Measurements from ENCODE around the gene PDGFRA. TPM values are rescaled to one million over a fixed set of nuclear protein-coding genes. Genes with fewer than 3 reads are reported as not detected.

Gene PDGFRA
- total and polyA plus RNA-seq, 2 donors (not counting 1 experiment from before 2014, with no cell fraction given), result 284 to 363 TPM

DNA sequence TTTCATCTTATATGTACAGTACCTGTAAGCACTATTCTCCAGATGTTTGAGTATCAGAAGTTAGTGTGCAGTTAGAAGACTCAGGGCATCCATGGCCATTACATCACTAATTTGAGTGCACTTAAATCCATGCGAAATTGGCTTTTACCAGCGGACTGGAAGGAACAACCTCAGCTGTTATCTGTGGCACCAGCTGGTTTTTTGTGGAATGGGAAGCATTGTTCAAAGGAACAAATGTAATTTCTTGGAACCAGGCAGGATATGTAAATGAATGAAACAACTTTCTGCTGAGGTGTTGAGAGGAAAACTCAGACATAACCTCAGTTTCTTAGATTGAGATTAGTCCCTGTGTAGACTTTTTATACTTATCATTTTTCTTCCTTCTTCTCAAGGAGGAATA lies 60.2 kb downstream of the PDGFRA start:
- no peak overlapping the region for H3K27ac ChIP-seq (ENCODE audit: insufficient read depth, low read length)
- no peaks in the 10 kb centered on the region for H4K20me1 ChIP-seq (ENCODE audit: control insufficient read depth, extremely low read depth, insufficient read depth, low read length)
- H3K9me3 ChIP-seq (ENCODE audit: control insufficient read depth, insufficient read depth, low read depth, low read length), result no peaks in the 10 kb centered on the region
- H3K27me3 ChIP-seq (ENCODE audit: control insufficient read depth, insufficient read depth, low read length), result no peaks in the 10 kb centered on the region
- H3K79me2 ChIP-seq (ENCODE audit: control insufficient read depth, insufficient read depth, low read length), result peaks cover 6% of the 10 kb centered on the region
- peaks cover 39% of the 10 kb centered on the region for H3K36me3 ChIP-seq (ENCODE audit: control insufficient read depth, insufficient read depth, low read length)
- no peak overlapping the region for H3K9ac ChIP-seq (ENCODE audit: insufficient read depth, low read length)
- H3K4me1 ChIP-seq (ENCODE audit: control insufficient read depth, extremely low read depth, insufficient read depth, low read length), result no peaks in the 10 kb centered on the region
- DNase-seq (ENCODE audit: low read depth in 2 of 2), result no peak
- TF ChIP-seq, protein P1, sequence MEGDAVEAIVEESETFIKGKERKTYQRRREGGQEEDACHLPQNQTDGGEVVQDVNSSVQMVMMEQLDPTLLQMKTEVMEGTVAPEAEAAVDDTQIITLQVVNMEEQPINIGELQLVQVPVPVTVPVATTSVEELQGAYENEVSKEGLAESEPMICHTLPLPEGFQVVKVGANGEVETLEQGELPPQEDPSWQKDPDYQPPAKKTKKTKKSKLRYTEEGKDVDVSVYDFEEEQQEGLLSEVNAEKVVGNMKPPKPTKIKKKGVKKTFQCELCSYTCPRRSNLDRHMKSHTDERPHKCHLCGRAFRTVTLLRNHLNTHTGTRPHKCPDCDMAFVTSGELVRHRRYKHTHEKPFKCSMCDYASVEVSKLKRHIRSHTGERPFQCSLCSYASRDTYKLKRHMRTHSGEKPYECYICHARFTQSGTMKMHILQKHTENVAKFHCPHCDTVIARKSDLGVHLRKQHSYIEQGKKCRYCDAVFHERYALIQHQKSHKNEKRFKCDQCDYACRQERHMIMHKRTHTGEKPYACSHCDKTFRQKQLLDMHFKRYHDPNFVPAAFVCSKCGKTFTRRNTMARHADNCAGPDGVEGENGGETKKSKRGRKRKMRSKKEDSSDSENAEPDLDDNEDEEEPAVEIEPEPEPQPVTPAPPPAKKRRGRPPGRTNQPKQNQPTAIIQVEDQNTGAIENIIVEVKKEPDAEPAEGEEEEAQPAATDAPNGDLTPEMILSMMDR (conservative IDR thresholded peaks at IDR 0.05 in 1 of 2, IDR thresholded peaks at IDR 0.05 in 1 of 2; ENCODE audit: low read depth in 1 of 2, low read length in 2 of 2), result no peak
- TF ChIP-seq EZH2 (IDR thresholded peaks at IDR 0.05; ENCODE audit: low read length, missing control alignments), result no peak
- H2AFZ ChIP-seq (ENCODE audit: low read length), result no peak overlapping the region
- no peak overlapping the region for H3K4me2 ChIP-seq (ENCODE audit: extremely low read depth, insufficient read depth, low read length)
- H3K4me3 ChIP-seq (replicated peaks in 1 of 4; ENCODE audit: control extremely low read depth in 1 of 4, insufficient read depth in 1 of 4, low read depth in 3 of 4, low read length in 4 of 4), result no peak overlapping the region

DNA sequence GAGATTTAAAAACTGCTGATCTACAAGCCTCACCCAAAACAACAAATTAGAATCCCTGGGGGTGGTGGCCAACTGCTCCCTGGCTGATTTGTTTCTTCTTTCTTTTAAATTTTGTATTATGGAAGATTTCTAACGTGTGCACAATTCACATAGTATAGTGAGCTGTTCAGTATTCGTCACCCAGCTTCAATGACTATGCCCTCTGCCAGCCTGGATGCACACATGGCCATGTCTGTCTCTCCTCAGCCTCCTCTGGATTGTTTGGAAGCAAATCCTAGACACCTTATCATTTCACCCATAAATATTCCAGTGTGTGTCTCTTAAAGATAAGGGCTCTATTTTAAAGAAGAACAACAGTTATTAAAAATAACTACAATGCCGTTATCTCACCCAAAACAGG lies 61.9 kb downstream of the PDGFRA start:
- H3K36me3 ChIP-seq (ENCODE audit: control insufficient read depth, insufficient read depth, low read length), result peaks cover 39% of the 10 kb centered on the region
- no peaks in the 10 kb centered on the region for H4K20me1 ChIP-seq (ENCODE audit: control insufficient read depth, extremely low read depth, insufficient read depth, low read length)
- H3K9ac ChIP-seq (ENCODE audit: insufficient read depth, low read length), result no peak overlapping the region
- H3K9me3 ChIP-seq (ENCODE audit: control insufficient read depth, insufficient read depth, low read depth, low read length), result no peaks in the 10 kb centered on the region
- DNase-seq (ENCODE audit: low read depth in 2 of 2), result no peak
- TF ChIP-seq, protein P1 (conservative IDR thresholded peaks at IDR 0.05 in 1 of 2, IDR thresholded peaks at IDR 0.05 in 1 of 2; ENCODE audit: low read depth in 1 of 2, low read length in 2 of 2), result no peak
- no peak for TF ChIP-seq EZH2 (IDR thresholded peaks at IDR 0.05; ENCODE audit: low read length, missing control alignments)
- no peak overlapping the region for H3K27ac ChIP-seq (ENCODE audit: insufficient read depth, low read length)
- no peak overlapping the region for H2AFZ ChIP-seq (ENCODE audit: low read length)
- no peaks in the 10 kb centered on the region for H3K27me3 ChIP-seq (ENCODE audit: control insufficient read depth, insufficient read depth, low read length)
- H3K4me1 ChIP-seq (ENCODE audit: control insufficient read depth, extremely low read depth, insufficient read depth, low read length), result no peaks in the 10 kb centered on the region
- H3K4me2 ChIP-seq (ENCODE audit: extremely low read depth, insufficient read depth, low read length), result no peak overlapping the region
- peaks cover 6% of the 10 kb centered on the region for H3K79me2 ChIP-seq (ENCODE audit: control insufficient read depth, insufficient read depth, low read length)
- no peak overlapping the region for H3K4me3 ChIP-seq (replicated peaks in 1 of 4; ENCODE audit: control extremely low read depth in 1 of 4, insufficient read depth in 1 of 4, low read depth in 3 of 4, low read length in 4 of 4)

DNA sequence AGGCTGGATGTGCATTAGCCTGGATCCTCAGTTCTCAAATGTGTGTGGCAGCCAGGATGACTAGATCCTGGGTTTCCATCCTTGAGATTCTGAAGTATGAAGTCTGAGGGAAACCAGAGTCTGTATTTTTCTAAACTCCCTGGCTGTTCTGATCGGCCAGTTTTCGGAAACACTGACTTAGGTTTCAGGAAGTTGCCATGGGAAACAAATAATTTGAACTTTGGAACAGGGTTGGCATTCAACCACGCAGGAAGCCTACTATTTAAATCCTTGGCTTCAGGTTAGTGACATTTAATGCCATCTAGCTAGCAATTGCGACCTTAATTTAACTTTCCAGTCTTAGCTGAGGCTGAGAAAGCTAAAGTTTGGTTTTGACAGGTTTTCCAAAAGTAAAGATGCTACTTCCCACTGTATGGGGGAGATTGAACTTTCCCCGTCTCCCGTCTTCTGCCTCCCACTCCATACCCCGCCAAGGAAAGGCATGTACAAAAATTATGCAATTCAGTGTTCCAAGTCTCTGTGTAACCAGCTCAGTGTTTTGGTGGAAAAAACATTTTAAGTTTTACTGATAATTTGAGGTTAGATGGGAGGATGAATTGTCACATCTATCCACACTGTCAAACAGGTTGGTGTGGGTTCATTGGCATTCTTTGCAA lies 67.6 kb downstream of the PDGFRA start:
- Histone ChIP-seq H3K4me2 (ENCODE audit: extremely low read depth, insufficient read depth, low read length) (no peak overlapping the region), H3K9me3 (ENCODE audit: control insufficient read depth, insufficient read depth, low read depth, low read length) (no peaks in the 10 kb centered on the region), H2AFZ (ENCODE audit: low read length) (no peak overlapping the region), H3K27ac (ENCODE audit: insufficient read depth, low read length) (no peak overlapping the region), H3K9ac (ENCODE audit: insufficient read depth, low read length) (no peak overlapping the region), H3K79me2 (ENCODE audit: control insufficient read depth, insufficient read depth, low read length) (no peaks in the 10 kb centered on the region), H3K4me3 (replicated peaks in 1 of 4; ENCODE audit: control extremely low read depth in 1 of 4, insufficient read depth in 1 of 4, low read depth in 3 of 4, low read length in 4 of 4) (no peak overlapping the region), H3K4me1 (ENCODE audit: control insufficient read depth, extremely low read depth, insufficient read depth, low read length) (no peaks in the 10 kb centered on the region), H3K36me3 (ENCODE audit: control insufficient read depth, insufficient read depth, low read length) (peaks cover 17% of the 10 kb centered on the region), H4K20me1 (ENCODE audit: control insufficient read depth, extremely low read depth, insufficient read depth, low read length) (no peaks in the 10 kb centered on the region), H3K27me3 (ENCODE audit: control insufficient read depth, insufficient read depth, low read length) (no peaks in the 10 kb centered on the region)
- no peak for TF ChIP-seq EZH2 (IDR thresholded peaks at IDR 0.05; ENCODE audit: low read length, missing control alignments)
- DNase-seq (ENCODE audit: low read depth in 2 of 2), result no peak
